ENCODE results near the gene ZNF579. TPM values are rescaled to one million over a fixed set of nuclear protein-coding genes. Genes with fewer than 3 reads are reported as not detected.
A peak's percentile ranks its signal among the peaks of the same experiment; 100 is the strongest.

The ZNF579 gene
- total and polyA plus RNA-seq, 9 of the 15 experiments (the other 6 are each of a cell fraction or from before 2014, with no cell fraction given), result 0.06 to 15.9 (median 1.6) TPM

DNA sequence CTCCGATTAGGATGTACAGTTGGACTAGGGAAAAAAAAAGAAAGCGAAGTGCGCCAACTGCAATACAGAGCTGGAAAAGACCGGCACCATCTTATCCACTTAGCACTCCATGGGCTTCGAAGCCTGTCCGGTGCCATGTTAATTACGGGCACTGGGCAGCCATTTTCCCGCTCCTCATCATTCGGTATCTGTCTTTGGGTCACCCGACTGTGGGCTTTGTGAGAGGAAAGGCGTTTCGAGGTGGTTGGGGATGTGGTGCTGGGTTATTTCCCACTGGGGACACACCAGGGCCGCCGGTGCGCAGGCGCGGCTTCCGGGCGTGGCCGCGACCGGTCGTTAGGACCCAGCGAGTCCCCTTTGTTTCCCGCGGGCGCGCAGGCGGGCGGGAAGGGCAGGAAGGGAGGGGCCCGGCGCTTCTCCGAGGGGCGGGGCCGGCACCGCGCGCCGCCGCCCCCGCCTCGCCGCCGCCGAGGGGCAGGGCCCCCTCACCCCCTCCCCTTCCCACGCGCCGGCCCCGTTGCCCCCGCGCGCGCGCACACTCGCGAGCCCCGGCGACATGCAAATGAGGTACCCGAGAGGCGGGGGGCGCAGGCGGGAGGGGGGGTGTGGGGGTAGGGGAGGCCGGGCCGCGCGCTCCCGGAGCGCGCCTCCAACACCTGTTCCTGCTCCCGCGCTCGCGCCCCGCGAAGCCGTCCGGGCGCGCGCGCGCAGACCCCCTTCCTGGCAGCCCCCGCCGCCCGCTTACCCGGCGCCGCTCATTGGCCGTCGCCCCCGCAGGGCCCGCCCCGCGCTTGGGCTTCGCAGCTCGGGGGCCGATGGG lies 19.4 kb upstream of the ZNF579 start, which contains the start of gene ZNF524 (continued):
- TF ChIP-seq ETS2 (tag; IDR thresholded peaks at IDR 0.05; ENCODE audit: borderline replicate concordance, poor library complexity, severe bottlenecking) (no peak), RUNX1 (IDR thresholded peaks at IDR 0.05; ENCODE audit: low read depth) (no peak; the same call in 1 of the 2 replicates)
- TF ChIP-seq, protein P1, sequence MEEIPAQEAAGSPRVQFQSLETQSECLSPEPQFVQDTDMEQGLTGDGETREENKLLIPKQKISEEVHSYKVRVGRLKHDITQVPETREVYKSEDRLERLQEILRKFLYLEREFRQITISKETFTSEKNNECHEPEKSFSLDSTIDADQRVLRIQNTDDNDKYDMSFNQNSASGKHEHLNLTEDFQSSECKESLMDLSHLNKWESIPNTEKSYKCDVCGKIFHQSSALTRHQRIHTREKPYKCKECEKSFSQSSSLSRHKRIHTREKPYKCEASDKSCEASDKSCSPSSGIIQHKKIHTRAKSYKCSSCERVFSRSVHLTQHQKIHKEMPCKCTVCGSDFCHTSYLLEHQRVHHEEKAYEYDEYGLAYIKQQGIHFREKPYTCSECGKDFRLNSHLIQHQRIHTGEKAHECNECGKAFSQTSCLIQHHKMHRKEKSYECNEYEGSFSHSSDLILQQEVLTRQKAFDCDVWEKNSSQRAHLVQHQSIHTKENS (CRISPR knock-in tag; IDR thresholded peaks at IDR 0.05), result no peak

DNA sequence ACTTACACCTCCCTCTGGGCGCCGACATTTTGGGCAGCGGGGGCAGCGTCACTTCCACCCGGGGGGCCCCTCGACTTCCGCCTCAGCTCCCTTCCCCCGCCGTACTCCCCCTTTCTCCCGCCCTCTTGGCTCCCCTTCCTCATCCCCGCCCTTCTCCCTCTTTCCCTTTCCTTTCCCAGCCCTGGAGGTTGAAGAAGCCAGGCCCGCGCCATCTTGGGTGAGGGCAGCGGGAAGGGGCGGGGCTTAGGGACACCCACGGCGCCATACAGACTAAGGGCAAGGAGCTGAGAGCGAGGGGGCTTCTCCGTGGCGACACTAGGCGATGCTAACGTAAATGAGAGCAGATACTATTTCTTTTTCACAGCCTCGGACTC lies 18.8 kb upstream of the ZNF579 start, which contains the start of gene FIZ1:
TSS of gene FIZ1 (minus strand) at position 50 of the 374 bp plus-strand sequence. CDS start 1,652 bp downstream, outside the sequence.
- CTCF ChIA-PET (ENCODE audit: low intra/inter-chr PET ratio), result no interaction called here
- H3K36me3 ChIP-seq (ENCODE audit: control insufficient read depth, insufficient read depth, low read length), result peaks cover 24% of the 10 kb centered on the region; the same call in 2 of the 3 replicates
- H3K27me3 ChIP-seq (ENCODE audit: control insufficient read depth in 2 of 2, insufficient read depth in 2 of 2, low read length in 2 of 2), result no peaks in the 10 kb centered on the region
- no peaks in the 10 kb centered on the region for H3K9me1 ChIP-seq (ENCODE audit: control insufficient read depth, insufficient read depth, low read length)
- peaks cover 18% of the 10 kb centered on the region for H3K79me2 ChIP-seq (ENCODE audit: control insufficient read depth, insufficient read depth, low read length)
- peaks cover 24 to 38% of the 10 kb centered on the region in 2 experiments; a peak in 4 of 5 replicates for H3K4me1 ChIP-seq (replicated peaks in 1 of 2; ENCODE audit: control insufficient read depth in 2 of 2, insufficient read depth in 2 of 2, low read length in 2 of 2)
- DNase-seq (ENCODE audit: extremely low read depth in 1 of 4, low spot score in 3 of 4) (peak; percentile 72 to 99 (median 83)), ATAC-seq (peak; percentile 90), FAIRE-seq (peak; percentile 90)
- H3K4me2 ChIP-seq (ENCODE audit: insufficient read depth, low read length), result peak within 1 kb of the TSS; percentile 99
- POLR2A ChIA-PET, result interaction anchor here (0.6 to 3.4 kb wide), 18 partner anchors 11 to 515 kb away, joined by 3 to 22 read pairs (median 4); partner anchors contain the start of genes U2AF2 and ZNF579
- in situ Hi-C loops (cut with MboI), result no loop called here
- peak within 1 kb of the TSS; percentile 96 to 99 for H3K9ac ChIP-seq (ENCODE audit: insufficient read depth in 1 of 2, low read depth in 2 of 2, low read length in 2 of 2)
- no TSS peak for BruUV-seq (replicated peaks)
- peak within 1 kb of the TSS; percentile 100 for H3K27ac ChIP-seq (ENCODE audit: extremely low read depth, low read depth, low read length)
- no peaks in the 10 kb centered on the region for H4K20me1 ChIP-seq (replicated peaks; ENCODE audit: control insufficient read depth, insufficient read depth, low read length)
- H3K4me3 ChIP-seq, result peak within 1 kb of the TSS; percentile 60
- peaks cover 5% of the 10 kb centered on the region; the same call in 1 of the 2 replicates for H3K9me3 ChIP-seq (replicated peaks; ENCODE audit: control insufficient read depth, insufficient read depth, low read depth, low read length)
- under 1% methylated on average over 19 of the region's 23 CpGs for WGBS (ENCODE audit: insufficient coverage, low coverage, missing lambda C conversion rate)
- H2AFZ ChIP-seq (ENCODE audit: low read depth, low read length), result peak within 1 kb of the TSS; percentile 100
- intact Hi-C loops (cut with micrococcal nuclease), result no loop called here
- TF ChIP-seq, protein P2, sequence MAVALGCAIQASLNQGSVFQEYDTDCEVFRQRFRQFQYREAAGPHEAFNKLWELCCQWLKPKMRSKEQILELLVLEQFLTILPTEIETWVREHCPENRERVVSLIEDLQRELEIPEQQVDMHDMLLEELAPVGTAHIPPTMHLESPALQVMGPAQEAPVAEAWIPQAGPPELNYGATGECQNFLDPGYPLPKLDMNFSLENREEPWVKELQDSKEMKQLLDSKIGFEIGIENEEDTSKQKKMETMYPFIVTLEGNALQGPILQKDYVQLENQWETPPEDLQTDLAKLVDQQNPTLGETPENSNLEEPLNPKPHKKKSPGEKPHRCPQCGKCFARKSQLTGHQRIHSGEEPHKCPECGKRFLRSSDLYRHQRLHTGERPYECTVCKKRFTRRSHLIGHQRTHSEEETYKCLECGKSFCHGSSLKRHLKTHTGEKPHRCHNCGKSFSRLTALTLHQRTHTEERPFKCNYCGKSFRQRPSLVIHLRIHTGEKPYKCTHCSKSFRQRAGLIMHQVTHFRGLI (CRISPR knock-in tag; IDR thresholded peaks at IDR 0.05), result no peak
- TF ChIP-seq ZNF217 (CRISPR knock-in tag; IDR thresholded peaks at IDR 0.05), result no peak
- no peak for TF ChIP-seq ILK (tag; IDR thresholded peaks at IDR 0.05; ENCODE audit: borderline replicate concordance, low read depth)
- no peak for TF ChIP-seq RUNX1 (IDR thresholded peaks at IDR 0.05; ENCODE audit: low read depth)
- TF ChIP-seq RBM17 (IDR thresholded peaks at IDR 0.05; ENCODE audit: borderline replicate concordance, low read depth, low read length), result no peak
- TF ChIP-seq, protein P3, sequence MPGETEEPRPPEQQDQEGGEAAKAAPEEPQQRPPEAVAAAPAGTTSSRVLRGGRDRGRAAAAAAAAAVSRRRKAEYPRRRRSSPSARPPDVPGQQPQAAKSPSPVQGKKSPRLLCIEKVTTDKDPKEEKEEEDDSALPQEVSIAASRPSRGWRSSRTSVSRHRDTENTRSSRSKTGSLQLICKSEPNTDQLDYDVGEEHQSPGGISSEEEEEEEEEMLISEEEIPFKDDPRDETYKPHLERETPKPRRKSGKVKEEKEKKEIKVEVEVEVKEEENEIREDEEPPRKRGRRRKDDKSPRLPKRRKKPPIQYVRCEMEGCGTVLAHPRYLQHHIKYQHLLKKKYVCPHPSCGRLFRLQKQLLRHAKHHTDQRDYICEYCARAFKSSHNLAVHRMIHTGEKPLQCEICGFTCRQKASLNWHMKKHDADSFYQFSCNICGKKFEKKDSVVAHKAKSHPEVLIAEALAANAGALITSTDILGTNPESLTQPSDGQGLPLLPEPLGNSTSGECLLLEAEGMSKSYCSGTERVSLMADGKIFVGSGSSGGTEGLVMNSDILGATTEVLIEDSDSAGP (CRISPR knock-in tag; IDR thresholded peaks at IDR 0.05), result no peak
- no peak for TF ChIP-seq NUFIP1 (IDR thresholded peaks at IDR 0.05; ENCODE audit: partially characterized antibody)
- no peak for TF ChIP-seq DMBX1 (CRISPR knock-in tag; IDR thresholded peaks at IDR 0.05; ENCODE audit: borderline replicate concordance)
- TF ChIP-seq ZNF57 (CRISPR knock-in tag; IDR thresholded peaks at IDR 0.05), result no peak
- no peak for TF ChIP-seq U2AF2 (optimal IDR thresholded peaks at IDR 0.05; ENCODE audit: low read depth, low read length)
- TF ChIP-seq, protein P4, sequence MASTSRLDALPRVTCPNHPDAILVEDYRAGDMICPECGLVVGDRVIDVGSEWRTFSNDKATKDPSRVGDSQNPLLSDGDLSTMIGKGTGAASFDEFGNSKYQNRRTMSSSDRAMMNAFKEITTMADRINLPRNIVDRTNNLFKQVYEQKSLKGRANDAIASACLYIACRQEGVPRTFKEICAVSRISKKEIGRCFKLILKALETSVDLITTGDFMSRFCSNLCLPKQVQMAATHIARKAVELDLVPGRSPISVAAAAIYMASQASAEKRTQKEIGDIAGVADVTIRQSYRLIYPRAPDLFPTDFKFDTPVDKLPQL (IDR thresholded peaks at IDR 0.05; ENCODE audit: extremely low read depth, insufficient read length), result no peak

Measured in K562 (cell line).